ENCODE measurements around the gene TXK.

TXK gene

DNA sequence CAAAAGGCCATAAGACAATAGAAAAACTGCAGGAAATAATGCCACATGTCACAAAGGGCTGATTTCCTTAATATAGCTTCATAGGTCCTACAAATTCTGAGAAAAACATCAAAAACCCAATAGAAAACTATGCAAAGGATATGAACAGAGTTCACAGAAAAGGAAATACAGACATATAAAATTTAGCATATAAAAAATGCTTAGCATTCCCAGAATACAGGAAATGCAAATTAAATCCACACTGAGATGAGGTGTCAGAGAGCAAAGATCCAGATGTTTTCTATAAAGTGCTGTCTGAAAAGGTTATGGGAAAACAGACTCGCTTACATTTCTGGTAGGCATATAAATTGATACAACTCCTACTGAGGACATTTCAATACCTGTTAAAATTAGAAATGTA lies 33.8 kb downstream of the TXK start:
- no peak for DNase-seq

DNA sequence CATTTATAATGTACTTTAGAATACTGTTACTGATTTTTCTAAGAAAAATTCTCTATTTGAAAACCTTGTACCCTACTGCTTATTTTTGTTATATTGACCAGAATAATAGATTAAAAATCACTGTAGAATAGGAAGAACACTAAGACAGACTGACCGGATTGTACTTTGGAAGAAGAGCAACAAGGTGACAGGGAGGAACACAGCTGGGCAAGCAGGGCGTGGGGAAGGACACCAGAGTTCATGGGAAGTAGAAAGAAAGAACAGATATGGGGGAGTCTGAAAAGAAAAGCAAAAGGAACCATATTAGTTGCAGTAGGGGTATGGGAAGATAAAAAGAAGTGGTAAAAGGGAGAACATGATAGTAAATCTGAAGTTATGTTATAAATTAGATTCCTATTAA lies 38.6 kb downstream of the TXK start:
- no peak for DNase-seq

DNA sequence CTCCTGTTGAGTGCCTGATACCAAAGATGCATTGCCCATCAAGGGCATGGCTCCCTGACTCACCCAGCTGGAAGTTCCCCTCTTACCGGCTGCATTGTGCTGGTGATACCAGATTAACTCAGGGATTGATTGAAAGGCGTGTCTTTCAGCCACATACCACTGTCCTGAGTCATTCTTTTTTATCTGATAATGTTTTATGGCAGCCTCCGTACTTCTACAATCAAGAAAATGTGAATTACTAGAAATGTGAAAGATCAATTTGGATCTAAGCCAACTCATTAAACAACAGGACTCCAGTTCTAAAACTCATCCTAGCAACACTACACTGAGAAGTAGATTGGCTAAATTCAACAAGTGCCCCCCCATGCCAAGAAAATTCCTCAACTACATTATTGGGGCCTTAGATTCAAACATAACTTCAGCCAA lies 40.0 kb downstream of the TXK start:
- DNase-seq: no peak

- no peak for DNase-seq
Measured at GRCh38 chr4:48090621-48091020, 43.4 kb downstream of the TXK start.

DNA sequence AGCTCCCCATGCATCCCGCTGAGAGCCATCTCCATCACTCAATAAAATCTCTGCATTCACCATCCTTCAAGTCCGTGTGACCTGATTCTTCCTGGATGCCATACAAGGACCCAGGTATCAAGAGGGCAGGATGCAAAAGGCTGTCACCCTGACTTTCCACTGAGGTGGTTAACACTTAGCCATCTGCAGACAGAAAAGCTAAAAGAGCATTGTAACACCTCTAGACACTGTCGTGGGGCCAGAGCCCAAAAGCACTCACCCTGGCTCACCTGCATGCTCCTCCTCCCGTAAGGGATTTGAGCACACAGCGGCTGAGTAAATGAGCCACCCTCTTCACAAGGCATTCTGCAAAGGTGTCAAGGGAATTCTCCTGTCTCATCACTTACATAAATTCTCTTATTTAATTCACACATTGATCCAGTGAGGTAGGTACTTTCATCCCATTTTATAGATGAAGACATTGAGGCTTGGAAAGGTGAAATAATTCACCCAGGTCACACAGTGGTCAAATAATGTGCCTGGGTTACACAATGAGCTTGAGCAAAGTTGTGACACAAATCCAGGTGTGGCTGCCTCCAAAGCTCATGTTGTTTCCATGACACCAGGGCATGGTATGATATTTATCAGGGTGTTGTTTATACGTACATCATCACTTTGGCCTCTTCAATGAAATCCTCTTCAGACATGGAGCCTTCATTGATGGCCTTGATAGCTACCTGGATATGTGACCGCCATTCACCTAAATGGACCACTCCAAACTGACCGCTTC lies 48.0 kb downstream of the TXK start:
- no peak for DNase-seq

DNA sequence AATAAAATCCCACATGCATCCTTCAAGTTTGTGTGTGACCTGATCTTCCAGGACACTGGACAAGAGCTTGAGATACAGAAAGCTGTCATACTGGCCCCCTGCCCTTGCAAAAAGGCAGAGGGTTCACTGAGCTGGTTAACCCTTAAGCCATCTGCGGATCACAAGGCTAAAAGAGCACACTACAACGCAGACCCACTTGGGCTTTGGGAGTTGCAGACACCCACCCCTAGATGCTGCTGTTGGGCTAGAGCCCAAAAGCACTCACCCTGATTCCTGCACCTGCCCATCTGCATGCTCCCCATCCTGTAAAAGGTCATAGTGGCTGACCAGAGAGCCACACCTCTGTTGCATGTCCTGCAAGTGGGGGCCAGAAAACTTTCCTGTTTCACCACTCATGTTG lies 51.1 kb downstream of the TXK start:
- no peak for DNase-seq

- no peak for DNase-seq
Measured at GRCh38 chr4:48081196-48081595, 52.9 kb downstream of the TXK start.

DNA sequence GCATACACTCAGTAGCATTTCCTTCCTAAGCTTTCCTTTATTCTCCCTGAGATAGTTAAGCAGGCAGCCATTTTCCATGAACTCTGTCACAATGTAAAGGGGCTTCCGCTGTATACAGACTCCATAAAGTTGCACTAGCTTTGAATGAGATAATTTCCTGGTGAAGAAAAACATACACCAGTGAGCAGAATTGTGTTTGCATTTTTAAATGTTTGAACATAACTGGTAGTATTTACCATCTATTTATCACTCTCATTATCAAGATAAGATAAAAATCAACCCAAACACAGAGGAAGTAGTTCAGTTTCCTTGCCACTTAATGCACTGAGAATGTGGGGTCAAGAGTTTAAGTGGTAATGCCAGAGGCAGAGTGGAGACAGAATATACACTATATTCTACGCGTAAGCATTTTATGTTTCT lies 54.1 kb downstream of the TXK start:
- DNase-seq: no peak

DNA sequence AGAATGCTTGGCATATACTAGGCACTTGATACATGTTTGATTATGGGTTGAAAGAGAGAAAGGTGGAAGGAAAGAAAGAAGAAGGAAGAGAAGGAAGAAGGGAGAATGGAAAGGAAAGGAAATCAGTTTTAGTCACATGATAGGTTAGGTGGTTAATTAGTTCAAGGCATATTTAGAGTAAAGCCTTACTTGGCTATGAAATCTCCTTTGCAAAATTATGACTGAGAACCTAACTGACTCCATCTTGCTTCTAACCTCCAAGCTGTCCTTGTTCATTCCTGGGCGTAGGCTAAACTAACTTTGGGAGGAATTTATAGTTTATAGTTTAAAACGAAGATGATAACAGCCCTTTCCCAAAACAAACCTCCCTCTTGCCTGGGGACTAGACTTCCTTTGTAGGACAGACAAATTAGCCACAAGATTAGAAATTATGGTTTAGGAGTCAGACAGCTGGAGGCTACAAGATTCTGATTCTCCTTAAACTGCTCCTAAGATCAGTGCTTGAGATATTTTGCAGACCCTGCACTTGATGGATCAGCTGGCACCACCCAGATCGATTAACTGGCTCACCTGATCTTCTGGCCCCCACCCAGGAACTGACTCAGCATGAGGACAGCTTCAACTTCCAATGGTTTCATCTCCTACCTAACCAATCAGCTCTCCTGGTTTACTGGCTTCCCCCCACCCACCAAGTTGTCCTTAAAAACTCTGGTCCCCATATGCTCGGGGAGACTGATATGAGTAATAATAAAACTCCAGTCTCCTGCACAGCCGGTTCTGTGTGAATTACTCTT lies 55.0 kb downstream of the TXK start:
- DNase-seq: no peak

DNA sequence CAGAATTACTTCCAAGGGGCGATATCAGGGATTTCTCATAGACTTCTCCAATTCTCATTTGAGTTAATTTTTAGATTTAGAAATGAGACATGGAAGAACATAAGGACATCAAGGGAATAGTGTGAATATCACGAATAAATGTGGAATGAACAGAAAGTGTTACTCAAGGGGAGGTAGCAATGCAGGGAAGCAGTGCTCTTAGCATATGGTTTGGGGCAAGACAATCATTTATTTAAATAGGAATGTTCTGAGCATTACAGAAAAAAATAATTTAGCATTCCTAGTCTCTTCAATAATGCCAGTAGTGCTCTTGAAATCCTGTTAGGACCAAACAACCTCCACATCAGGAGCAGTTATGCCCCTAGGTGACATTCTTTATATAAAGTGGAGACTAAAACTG lies 55.6 kb downstream of the TXK start:
- DNase-seq: no peak

GRCh38 chr4:48074657-48075056 lies 59.4 kb downstream of the TXK start:
- no peak for DNase-seq

GRCh38 chr4:48073567-48074103 lies 60.4 kb downstream of the TXK start:
- DNase-seq: no peak

- no peak for DNase-seq
Measured at GRCh38 chr4:48071191-48071590, 62.9 kb downstream of the TXK start.

DNA sequence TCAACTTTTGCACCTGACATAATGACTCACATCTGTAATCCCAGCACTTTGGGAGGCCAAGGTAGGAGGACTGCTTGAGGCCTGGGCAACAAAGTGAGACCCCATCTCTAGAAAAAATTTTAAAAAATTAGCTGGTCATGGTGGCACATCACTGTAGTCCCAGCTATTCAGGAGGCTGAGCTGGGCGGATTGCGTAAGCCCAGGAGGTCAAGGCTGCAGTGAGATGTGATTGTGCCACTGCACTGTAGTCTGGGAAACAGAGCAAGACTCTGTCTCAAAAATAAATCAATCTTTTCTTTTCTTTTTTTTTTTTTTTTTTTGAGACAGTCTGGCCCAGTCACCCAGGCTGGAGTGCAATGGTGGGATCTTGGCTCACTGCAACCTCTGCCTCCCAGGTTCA lies 65.0 kb downstream of the TXK start:
- DNase-seq: no peak

DNA sequence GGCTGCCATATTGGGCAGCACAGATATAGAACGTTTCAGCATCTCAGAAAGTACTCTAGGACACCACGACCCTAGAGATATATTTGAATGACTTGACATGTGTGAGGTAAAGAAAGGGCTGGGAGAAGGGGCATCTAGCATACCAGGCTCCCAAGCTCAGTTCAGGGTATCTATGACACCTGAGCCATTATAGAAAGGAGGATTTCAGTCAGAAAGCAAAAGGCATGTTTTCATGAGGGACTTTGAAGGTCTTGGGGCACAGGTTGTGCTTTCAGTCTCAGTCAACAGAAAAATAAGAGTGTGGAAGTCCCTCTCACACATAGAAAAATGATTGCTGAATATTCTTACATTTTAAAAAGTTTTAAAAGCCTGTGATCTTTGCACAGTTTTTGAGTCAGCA lies 65.9 kb downstream of the TXK start:
- DNase-seq: no peak

DNA sequence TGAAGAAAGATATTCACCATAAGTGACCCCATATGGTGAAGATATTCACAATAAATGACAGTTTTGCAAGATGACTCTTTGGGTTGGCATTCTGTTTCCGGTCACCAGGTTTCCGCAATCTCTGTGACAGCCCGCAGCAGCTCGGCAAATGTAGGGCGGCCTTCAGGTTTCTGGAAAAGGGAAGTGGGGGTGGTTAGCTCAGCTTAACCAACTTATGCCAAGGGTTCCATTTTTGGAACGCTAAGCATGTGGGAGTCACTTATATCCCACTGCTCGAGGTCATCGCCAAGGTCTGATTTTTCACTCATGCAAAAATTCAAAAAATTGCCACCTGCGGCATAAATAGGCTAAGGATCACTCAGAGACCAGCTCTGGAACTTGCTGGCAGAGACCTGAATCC lies 66.5 kb downstream of the TXK start:
- DNase-seq: no peak

DNA sequence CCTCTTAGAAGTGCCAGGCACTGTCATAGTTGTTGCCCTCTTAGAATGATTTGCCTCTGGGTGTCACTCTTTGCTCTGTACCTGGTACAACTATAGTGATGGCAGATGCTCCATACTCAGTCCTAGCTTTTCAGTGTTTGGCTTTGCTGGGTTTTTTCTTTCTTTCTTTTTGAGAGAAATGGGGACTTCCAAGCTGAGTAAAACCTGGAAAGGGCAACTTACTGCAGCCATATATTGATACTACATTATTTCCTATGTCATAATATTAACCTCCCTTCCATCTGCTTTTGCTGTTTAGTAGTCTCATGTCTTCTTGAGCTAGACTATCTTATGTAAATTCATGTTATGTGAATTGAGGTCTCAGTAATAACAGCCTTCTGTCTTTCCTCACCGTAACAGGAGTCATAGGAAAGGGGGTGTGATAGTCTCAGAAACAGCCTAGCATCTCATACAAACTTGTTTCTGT lies 68.4 kb downstream of the TXK start:
- DNase-seq: no peak

DNA sequence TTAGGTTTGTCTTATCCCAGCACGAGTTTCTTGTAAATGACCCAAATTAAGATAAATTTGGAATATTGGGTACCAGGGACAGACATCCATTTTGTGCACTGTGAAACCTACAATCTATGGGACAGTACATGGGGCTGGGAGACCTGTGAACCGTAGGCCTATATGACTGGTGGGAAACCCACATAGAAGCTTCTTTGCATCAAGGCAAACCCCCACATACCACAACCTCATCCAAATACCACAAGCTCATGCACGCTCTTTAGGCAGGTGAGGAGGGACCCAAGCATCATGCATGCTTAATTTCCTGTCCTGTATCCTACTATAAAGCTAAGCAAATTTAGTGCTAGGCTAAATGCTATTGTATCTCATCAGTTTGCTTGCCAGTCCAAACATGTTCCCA lies 69.7 kb downstream of the TXK start:
- DNase-seq: no peak

DNA sequence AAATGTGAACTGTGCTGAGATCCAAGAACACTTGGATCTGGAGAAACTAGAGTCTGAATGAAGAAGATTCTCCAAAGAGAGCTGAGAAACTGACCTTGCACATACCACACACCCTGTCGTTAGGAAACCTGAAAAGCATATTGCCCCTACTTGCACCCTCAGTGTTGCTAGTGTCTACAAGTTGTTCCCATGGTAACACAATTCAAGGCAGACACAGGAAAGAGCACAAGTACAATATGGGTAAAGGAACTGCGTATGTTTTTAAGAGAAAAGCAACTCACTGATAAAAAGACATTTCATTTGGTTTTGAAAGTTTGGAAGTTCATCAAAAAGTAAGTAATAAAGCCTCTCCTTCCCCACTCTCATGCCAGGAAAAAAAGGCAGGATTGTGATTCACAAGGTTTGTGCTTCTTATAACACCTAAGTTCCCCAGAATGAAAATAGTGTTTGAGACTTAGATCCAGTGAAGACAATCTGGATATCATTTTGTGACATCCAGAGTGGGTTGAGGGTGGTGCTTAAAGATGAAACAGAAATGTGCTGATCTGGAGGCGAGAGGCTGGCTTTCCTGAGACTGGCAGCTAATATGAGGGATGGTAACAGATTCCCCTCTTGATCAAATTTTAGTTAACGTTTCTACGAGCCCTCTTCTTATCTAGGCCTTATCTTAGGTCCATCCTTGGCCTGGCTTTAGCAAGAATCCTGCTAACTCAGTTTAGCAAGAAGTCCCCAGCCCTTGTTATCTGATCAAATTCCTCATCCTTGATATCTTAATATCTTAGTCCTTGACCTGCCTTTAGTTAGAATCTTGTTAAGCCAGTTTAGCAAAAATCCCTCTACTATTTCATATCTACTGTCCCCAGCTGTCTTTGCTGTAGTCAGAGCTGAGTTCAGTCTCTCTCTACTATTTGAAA lies 75.2 kb downstream of the TXK start:
- no peak for DNase-seq

- DNase-seq: no peak
Measured at GRCh38 chr4:48051078-48051477, 83.0 kb downstream of the TXK start.

DNA sequence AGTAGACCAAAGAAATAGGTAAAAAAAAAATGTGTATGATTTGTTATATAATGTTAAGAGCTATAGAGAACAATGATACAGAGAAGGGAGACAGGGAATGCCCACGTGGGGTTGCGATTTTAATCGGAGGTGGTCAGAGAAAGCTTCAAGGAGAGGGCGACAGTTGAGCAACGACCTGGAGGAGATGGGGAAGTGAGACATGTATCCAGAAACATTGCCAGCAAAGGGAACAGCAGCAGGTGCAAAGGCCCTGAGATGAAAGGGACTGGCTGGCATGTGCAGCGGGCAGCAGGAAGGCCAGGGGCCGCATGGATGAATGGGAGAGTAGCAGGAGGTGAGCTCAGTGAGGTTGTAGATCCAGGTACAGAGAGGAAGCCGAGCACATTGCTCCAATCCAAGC lies 84.6 kb downstream of the TXK start:
- no peak for DNase-seq

DNA sequence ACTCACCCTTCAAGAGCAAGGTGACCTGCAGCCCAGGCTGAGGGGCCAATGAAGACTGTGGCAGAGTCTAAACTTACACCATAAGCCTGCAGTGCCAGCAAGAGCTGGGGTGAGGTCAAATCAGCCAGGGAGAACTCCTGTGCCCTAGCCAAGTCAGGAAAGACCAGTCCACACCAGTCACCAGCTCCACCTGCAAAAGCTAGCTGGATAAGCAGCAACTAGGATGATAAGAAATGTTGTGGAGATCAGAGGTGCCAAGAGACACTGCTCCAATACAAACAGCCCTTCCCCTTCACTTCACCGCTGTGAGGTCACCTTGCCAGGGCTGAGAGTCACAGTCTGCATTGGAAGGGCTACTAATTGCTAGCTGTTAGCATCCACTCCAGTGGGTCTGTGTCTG lies 86.2 kb downstream of the TXK start:
- no peak for DNase-seq

GRCh38 chr4:48047421-48047844 lies 86.6 kb downstream of the TXK start:
- no peak for DNase-seq
